ENCODE measurements around the gene DNM2.
"Not testable (repeated sequence)": the region's sequence is repeated elsewhere in the genome, so short reads cannot be mapped to it uniquely, and the experiment has no call there.

Gene DNM2

GRCh38 chr19:10756371-10756770, 38.5 kb downstream of the DNM2 start:
- DNase-seq, result no peak

DNA sequence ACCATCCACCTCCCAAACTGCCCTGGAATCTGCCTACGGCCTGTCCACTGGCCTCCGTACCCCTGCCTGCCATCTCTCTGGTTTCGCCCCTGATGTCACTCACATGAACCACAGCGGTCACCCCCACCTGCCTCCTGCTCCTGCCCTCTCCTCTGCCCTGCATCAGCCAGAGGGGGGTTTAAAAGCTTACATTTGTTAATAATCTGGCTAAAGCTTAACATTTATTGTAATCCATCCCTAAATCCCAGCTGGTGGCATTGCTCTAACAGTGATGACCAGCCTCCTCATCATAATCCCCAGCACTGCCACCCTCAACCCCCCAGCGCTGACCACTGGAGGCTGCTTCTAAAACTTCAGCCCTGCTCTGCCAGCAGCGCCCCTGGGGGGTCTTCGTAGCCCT, 38.9 kb downstream of the DNM2 start:
- DNase-seq, result no peak

DNA sequence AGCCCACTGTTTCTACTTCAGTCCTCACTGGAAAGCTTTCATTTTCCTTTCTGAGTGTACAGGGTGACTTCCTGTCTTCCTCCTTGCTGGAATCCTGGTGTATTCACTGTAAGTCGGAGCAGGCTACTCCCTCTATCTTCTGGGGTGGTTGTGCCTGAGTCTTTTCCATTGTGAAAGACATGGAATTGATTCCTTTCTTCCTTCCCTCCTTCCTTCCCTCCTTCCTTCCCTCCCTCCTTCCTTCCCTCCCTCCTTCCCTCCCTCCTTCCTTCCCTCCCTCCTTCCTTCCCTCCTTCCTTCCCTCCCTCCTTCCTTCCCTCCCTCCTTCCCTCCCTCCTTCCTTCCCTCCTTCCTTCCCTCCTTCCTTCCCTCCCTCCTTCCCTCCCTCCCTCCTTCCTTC, 40.2 kb downstream of the DNM2 start:
- DNase-seq, result not testable (repeated sequence)

DNA sequence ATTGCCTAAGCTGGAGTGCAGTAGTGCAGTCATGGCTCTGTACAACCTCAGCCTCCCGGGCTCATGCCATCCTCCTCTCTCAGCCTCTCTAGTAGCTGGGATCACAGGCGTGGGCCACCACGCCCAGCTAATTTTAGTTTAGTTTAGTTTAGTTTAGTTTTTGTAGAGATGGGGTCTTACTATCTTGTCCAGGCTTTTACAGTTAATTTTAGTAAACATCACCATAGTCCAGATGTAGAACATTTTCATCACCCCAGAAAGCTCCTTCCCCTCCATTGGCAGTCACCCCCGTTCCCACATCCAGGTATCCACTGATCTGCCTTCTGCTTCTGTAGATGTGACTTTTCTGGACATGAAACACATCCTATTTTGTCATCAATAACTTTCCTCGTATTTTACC, 41.1 kb downstream of the DNM2 start:
- no peak for DNase-seq

GRCh38 chr19:10760273-10760944, 42.5 kb downstream of the DNM2 start:
- DNase-seq, result no peak

GRCh38 chr19:10761443-10762250, 43.8 kb downstream of the DNM2 start:
- DNase-seq, result no peak

DNA sequence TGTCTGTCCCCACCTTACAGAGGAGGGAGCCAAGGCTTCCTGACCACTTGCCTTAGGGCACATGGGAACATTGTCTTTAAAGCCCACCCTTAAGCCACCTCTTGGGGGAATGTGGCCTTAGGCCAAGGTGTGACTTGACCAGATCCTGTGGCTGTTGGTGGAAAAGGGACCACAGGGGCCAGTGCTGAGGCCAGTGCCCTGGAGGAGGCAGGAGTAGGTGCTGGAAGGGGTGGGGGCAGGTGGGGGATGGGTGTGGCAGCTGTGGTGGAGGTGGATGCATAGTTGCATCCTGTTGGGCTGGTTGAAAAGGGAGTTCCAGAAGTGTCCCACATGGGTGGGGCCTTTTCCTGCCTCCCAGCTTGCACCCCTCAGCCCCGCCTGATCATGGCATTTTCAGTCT, 44.8 kb downstream of the DNM2 start:
- no peak for DNase-seq

DNA sequence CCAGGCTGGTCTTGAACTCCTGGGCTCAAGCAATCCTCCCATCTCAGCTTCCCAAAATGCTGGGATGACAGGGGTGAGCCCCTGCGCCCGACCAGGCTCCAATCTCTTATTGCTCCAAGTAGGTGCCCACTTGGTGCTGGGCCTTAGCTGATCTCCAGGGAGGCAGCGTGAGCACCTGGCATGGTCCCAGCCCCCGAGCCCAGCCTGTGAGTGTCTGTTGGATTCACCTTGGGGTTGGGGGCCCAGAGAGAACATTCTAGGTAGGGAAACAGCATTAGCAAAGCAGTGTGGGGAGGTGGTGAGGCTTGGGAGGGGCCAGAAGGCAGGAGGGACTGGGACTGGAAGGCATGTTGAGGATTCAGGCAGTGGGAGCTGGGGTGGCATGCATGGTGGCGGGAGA, 45.5 kb downstream of the DNM2 start:
- no peak for DNase-seq

- no peak for DNase-seq
These were observed 46.0 kb downstream of the DNM2 start for GRCh38 chr19:10763828-10764339.

GRCh38 chr19:10764340-10764894, 46.5 kb downstream of the DNM2 start:
- DNase-seq, result no peak

- no peak for DNase-seq
These were observed 48.3 kb downstream of the DNM2 start for GRCh38 chr19:10766049-10766623.

GRCh38 chr19:10766671-10767201, 48.9 kb downstream of the DNM2 start:
- no peak for DNase-seq

DNA sequence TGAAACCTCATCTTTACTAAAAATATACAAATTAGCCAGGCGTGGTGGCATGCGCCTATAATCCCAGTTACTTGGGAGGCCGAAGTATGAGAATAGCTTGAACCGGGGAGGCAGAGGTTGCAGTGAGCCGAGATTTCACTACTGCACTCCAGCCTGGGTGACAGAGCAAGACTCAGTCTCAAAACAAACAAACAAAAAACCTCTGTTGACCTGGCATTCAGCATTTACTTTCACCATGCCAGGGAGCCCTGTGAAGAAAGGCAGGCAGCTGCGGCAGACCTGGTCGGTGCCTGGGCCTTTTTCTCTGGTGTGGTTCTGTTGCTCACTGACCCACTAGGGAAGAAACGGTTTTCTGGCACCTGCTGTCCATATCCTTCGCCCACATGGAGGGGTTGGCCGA, 49.8 kb downstream of the DNM2 start:
- no peak for DNase-seq

- DNase-seq, result no peak
These were observed 50.5 kb downstream of the DNM2 start for GRCh38 chr19:10768369-10768768.

GRCh38 chr19:10768936-10769335, 51.1 kb downstream of the DNM2 start:
- no peak for DNase-seq

- DNase-seq, result no peak
These were observed 51.9 kb downstream of the DNM2 start for GRCh38 chr19:10769533-10770491.

DNA sequence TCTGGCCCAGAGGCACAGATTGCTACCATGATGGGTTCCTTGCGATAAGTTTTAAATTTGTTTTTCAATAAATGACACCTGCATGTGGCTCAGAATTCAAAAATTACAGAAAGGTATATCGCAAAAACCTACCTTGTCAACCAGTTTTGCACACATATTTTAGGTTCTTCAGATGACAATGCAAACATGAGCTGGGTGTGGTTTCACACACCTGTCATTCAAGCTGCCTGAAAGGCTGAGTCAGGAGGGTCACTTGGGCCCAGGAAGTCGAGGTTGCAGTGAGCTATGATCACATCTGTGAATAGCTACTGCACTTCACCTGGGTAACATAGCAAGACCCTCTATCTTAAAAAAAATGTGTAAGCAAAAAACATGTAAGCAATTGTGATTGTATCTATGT, 56.1 kb downstream of the DNM2 start:
- DNase-seq, result no peak

GRCh38 chr19:10774893-10775292, 57.0 kb downstream of the DNM2 start:
- no peak for DNase-seq

- DNase-seq, result no peak
These were observed 59.2 kb downstream of the DNM2 start for GRCh38 chr19:10776900-10777650.

- DNase-seq, result no peak
These were observed 62.5 kb downstream of the DNM2 start for GRCh38 chr19:10780368-10780767.

- no peak for DNase-seq
These were observed 64.9 kb downstream of the DNM2 start for GRCh38 chr19:10782795-10783194.
